ENCODE results near the gene STK38. TPM values are rescaled to one million over a fixed set of nuclear protein-coding genes. Genes with fewer than 3 reads are reported as not detected.
A peak's percentile ranks its signal among the peaks of the same experiment; 100 is the strongest.

The STK38 gene
- total RNA-seq, 1 experiment from 2014 or later, result 53.3 TPM

- ChIA-PET CTCF (no interaction called here), POLR2A (ENCODE audit: unreplicated experiment) (no interaction called here)
- BruUV-seq (replicated peaks), result no TSS peak
- H2AFZ ChIP-seq, result no peak overlapping the region
- no peak overlapping the region for H3K27ac ChIP-seq
- no peak overlapping the region for H3K4me2 ChIP-seq
- no peak overlapping the region for H3K4me3 ChIP-seq
- DNase-seq, result no peak
- H3F3A ChIP-seq (ENCODE audit: insufficient read depth, low read depth), result 0 out of 2 replicates have a peak, but pooled peaks cover 8% of the 10 kb centered on the region
- no peaks in the 10 kb centered on the region for H3K9me3 ChIP-seq (ENCODE audit: insufficient read depth, low read depth)
- H3K79me2 ChIP-seq (ENCODE audit: low read depth), result peaks cover 60% of the 10 kb centered on the region
- H3K9me2 ChIP-seq (ENCODE audit: insufficient read depth), result no peaks in the 10 kb centered on the region
- peaks cover 20% of the 10 kb centered on the region for H3K4me1 ChIP-seq (replicated peaks; ENCODE audit: insufficient read depth)
- no peaks in the 10 kb centered on the region for H3K27me3 ChIP-seq (ENCODE audit: insufficient read depth, low read depth)
- intact Hi-C loops (cut with micrococcal nuclease; ENCODE audit: unreplicated experiment), result no loop called here
- peaks cover 26% of the 10 kb centered on the region for H3K36me3 ChIP-seq (ENCODE audit: low read depth)
- H4K20me1 ChIP-seq (ENCODE audit: insufficient read depth), result peaks cover 3% of the 10 kb centered on the region; the same call in 1 of the 2 replicates
- TF ChIP-seq, protein P1, sequence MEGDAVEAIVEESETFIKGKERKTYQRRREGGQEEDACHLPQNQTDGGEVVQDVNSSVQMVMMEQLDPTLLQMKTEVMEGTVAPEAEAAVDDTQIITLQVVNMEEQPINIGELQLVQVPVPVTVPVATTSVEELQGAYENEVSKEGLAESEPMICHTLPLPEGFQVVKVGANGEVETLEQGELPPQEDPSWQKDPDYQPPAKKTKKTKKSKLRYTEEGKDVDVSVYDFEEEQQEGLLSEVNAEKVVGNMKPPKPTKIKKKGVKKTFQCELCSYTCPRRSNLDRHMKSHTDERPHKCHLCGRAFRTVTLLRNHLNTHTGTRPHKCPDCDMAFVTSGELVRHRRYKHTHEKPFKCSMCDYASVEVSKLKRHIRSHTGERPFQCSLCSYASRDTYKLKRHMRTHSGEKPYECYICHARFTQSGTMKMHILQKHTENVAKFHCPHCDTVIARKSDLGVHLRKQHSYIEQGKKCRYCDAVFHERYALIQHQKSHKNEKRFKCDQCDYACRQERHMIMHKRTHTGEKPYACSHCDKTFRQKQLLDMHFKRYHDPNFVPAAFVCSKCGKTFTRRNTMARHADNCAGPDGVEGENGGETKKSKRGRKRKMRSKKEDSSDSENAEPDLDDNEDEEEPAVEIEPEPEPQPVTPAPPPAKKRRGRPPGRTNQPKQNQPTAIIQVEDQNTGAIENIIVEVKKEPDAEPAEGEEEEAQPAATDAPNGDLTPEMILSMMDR (conservative IDR thresholded peaks at IDR 0.05), result no peak
- TF ChIP-seq EZH2 (IDR thresholded peaks at IDR 0.05; ENCODE audit: low read depth), result no peak
Measured at GRCh38 chr6:36539814-36540568, 7.3 kb downstream of the STK38 start.

DNA sequence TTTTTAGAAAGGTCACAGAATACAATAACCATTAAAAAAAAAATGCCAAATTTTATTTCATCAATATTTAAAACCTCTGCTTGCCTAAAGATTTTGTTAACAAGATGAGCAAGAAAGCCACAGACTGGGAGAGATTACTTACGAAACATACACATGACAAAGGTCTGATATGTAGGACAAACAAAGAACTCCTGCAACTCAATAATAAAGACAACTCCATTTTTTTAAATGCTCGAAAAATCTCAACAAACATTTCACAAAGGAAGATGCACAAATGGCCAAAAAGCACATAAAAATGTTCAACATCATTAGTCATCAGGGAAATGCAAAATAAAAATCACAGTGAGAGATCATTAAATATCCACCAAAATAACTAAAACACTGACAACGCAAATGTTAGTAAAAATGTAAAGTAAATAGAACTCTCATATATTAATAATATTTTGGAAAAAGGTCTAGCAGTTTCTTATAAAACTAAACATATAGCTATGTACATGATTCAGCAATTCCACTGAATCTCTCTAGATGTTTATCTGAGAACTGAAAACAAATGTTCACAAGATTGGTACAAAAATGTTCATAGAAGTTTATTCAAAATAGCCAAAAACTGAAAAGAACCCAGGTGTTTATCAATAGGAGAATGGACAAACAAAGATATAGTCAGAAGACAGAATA lies 10.3 kb downstream of the STK38 start:
- CTCF ChIA-PET, result interaction anchor here (0.6 to 0.7 kb wide), 2 partner anchors 73 to 750 kb away, joined by 5 to 6 read pairs; no protein-coding TSS in a partner anchor
- no TSS peak for BruUV-seq (replicated peaks)

DNA sequence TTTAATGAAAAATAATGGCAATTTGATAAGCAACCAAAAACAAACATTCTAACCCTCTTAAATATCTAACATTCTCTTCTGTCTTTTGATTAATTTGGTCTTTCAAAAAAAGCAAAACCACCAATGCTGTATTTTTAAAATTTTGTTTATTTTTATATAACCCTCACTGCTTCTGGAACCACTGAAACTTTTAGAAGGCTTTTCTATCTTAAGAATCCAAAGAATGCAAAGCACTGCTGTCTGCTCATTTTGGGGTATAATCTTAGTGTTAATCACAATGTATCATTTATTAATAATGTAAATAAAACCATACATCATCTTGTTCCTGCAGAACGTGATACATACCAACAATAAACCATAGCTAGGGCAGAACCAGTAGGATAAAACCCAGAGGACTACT lies 14.0 kb downstream of the STK38 start:
- BruUV-seq (replicated peaks), result no TSS peak
- Histone ChIP-seq H3K4me3 (no peak overlapping the region), H3K9me2 (ENCODE audit: insufficient read depth) (no peaks in the 10 kb centered on the region), H3K9me3 (ENCODE audit: insufficient read depth, low read depth) (no peaks in the 10 kb centered on the region), H3K27me3 (ENCODE audit: insufficient read depth, low read depth) (no peaks in the 10 kb centered on the region), H3K27ac (no peak overlapping the region), H3K4me2 (no peak overlapping the region), H3K36me3 (ENCODE audit: low read depth) (peaks cover 14% of the 10 kb centered on the region; the same call in 1 of the 2 replicates), H3K79me2 (ENCODE audit: low read depth) (peaks cover 37% of the 10 kb centered on the region), H3K4me1 (replicated peaks; ENCODE audit: insufficient read depth) (no peaks in the 10 kb centered on the region), H2AFZ (no peak overlapping the region), H3F3A (ENCODE audit: insufficient read depth, low read depth) (peaks cover 16% of the 10 kb centered on the region; the same call in 1 of the 2 replicates), H4K20me1 (ENCODE audit: insufficient read depth) (peaks cover 3% of the 10 kb centered on the region; the same call in 1 of the 2 replicates)
- DNase-seq, result no peak
- intact Hi-C loops (cut with micrococcal nuclease; ENCODE audit: unreplicated experiment), result no loop called here
- POLR2A ChIA-PET (ENCODE audit: unreplicated experiment), result no interaction called here
- CTCF ChIA-PET, result no interaction called here
- TF ChIP-seq, protein P1 (conservative IDR thresholded peaks at IDR 0.05), result no peak
- no peak for TF ChIP-seq EZH2 (IDR thresholded peaks at IDR 0.05; ENCODE audit: low read depth)

More for the DNA sequence above, 10.3 kb downstream of the STK38 start:
- POLR2A ChIA-PET (ENCODE audit: unreplicated experiment), result no interaction called here
- no peak for DNase-seq
- no peak overlapping the region for H3K4me3 ChIP-seq
- peaks cover 22% of the 10 kb centered on the region; the same call in 1 of the 2 replicates for H3K36me3 ChIP-seq (ENCODE audit: low read depth)
- no peaks in the 10 kb centered on the region for H3K9me3 ChIP-seq (ENCODE audit: insufficient read depth, low read depth)
- H3K9me2 ChIP-seq (ENCODE audit: insufficient read depth), result no peaks in the 10 kb centered on the region
- H3K27me3 ChIP-seq (ENCODE audit: insufficient read depth, low read depth), result no peaks in the 10 kb centered on the region
- TF ChIP-seq, protein P1 (conservative IDR thresholded peaks at IDR 0.05), result no peak
- TF ChIP-seq EZH2 (IDR thresholded peaks at IDR 0.05; ENCODE audit: low read depth), result no peak
- 0 out of 2 replicates have a peak, but pooled peaks cover 8% of the 10 kb centered on the region for H3F3A ChIP-seq (ENCODE audit: insufficient read depth, low read depth)
- intact Hi-C loops (cut with micrococcal nuclease; ENCODE audit: unreplicated experiment), result no loop called here
- H2AFZ ChIP-seq, result no peak overlapping the region
- peak overlapping the region; percentile 9; the same call in 1 of the 2 replicates for H3K27ac ChIP-seq
- H3K79me2 ChIP-seq (ENCODE audit: low read depth), result peaks cover 49% of the 10 kb centered on the region
- H3K4me1 ChIP-seq (replicated peaks; ENCODE audit: insufficient read depth), result peaks cover under 1% of the 10 kb centered on the region; the same call in 1 of the 2 replicates
- H4K20me1 ChIP-seq (ENCODE audit: insufficient read depth), result peaks cover 3% of the 10 kb centered on the region; the same call in 1 of the 2 replicates
- no peak overlapping the region for H3K4me2 ChIP-seq
